Tibial nerve (tissue), 4 donors: ENCODE measurements around the gene GRB2. TPM values are rescaled to one million over a fixed set of nuclear protein-coding genes. Genes with fewer than 3 reads are reported as not detected.

Source experiments
- DNase-seq, 2 donors: peaks; one replicate each; pipeline ENCODE4 v3.0.0-alpha.2; 2019; ENCODE audit warnings: low spot score in 2 of 2
- H3K27ac ChIP-seq, 4 donors: fragments of 200-600 bp; sonication (generic) in 3 of 4; one replicate each; pipeline ENCODE4 v1.5.1; 2017 to 2019; ENCODE audit warnings: mild to moderate bottlenecking in 1 of 4
- H3K27me3 ChIP-seq, 2 donors: fragments of 200-600 bp; sonication (generic) in 1 of 2; one replicate each; pipeline versions ENCODE4 v1.5.1 to v1.6.0; 2017 to 2019
- H3K36me3 ChIP-seq, 3 donors: fragments of 200-600 bp; sonication (generic); one replicate each; pipeline ENCODE4 v1.5.1; 2018 to 2019
- H3K4me1 ChIP-seq, 4 donors: fragments of 200-600 bp; sonication (generic) in 3 of 4; one replicate each; pipeline ENCODE4 v1.5.1; 2017 to 2019
- H3K4me3 ChIP-seq, 4 donors: fragments of 200-600 bp; sonication (generic) in 3 of 4; one replicate each; pipeline ENCODE4 v1.5.1; 2017 to 2019; ENCODE audit warnings: mild to moderate bottlenecking in 1 of 4, moderate library complexity in 1 of 4
- H3K9me3 ChIP-seq, 4 donors: fragments of 200-600 bp; sonication (generic) in 3 of 4; one replicate each; pipeline ENCODE4 v1.5.1; 2017 to 2019
- CTCF ChIP-seq, 5 experiments: fragments of 200-600 bp in 3 of 5; fragments of 450-650 bp in 2 of 5; sonication (generic) in 3 of 5; IDR thresholded peaks; one replicate each; pipeline ENCODE4 v1.5.1; 2016 to 2019; ENCODE audit warnings: antibody characterized with exemption in 5 of 5, mild to moderate bottlenecking in 3 of 5, moderate library complexity in 2 of 5
- EP300 ChIP-seq, 2 donors: sonication (generic); formaldehyde crosslinking; IDR thresholded peaks; one replicate each; pipeline ENCODE4 v1.6.1; 2017; ENCODE audit warnings: antibody characterized with exemption in 2 of 2, mild to moderate bottlenecking in 1 of 2
- POLR2A ChIP-seq, 2 donors: fragments of 450-650 bp; IDR thresholded peaks; one replicate each; pipeline ENCODE4 v1.6.1; 2017; ENCODE audit warnings: antibody characterized with exemption in 2 of 2, mild to moderate bottlenecking in 2 of 2, moderate library complexity in 2 of 2
- WGBS, 2 donors: methylation state at CpG; one replicate each; pipeline ENCODE4 v1.1.5; 2018; 5-methylcytosine and 5-hydroxymethylcytosine counted together
- small RNA-seq: library from RNA; depleted of rRNA; stranded (forward); fragments of <200 nt; gene quantifications from one replicate; pipeline ENCODE3, GENCODE V24; 2016
- total RNA-seq, 4 donors: library from RNA; depleted of rRNA; stranded (reverse); fragments of >200 nt; gene quantifications; one replicate each; pipeline ENCODE4 v1.1.0, GENCODE V29; 2016

The GRB2 gene
- total RNA-seq, 4 donors from 2014 or later = 77.6 to 139 (median 133) TPM

GRCh38 chr17:75269844-75270217 is 135.6 kb downstream of the GRB2 start:
- Histone ChIP-seq H3K4me1 (peaks cover 0 to 42% (median 15%) of the 10 kb centered on the region in 4 donors), H3K4me3 (peak overlapping the region; percentile 53 to 91 (median 85)), H3K27me3 (no peaks in the 10 kb centered on the region), H3K9me3 (no peaks in the 10 kb centered on the region), H3K36me3 (peaks cover 0 to 45% (median 0%) of the 10 kb centered on the region in 3 donors), H3K27ac (peak overlapping the region; percentile 74 to 97 (median 94))
- no peak for TF ChIP-seq EP300 (IDR thresholded peaks at IDR 0.05)
- no peak for TF ChIP-seq CTCF (IDR thresholded peaks at IDR 0.05)
- no peak for TF ChIP-seq POLR2A (IDR thresholded peaks at IDR 0.05)
- DNase-seq = no peak
- 24 to 25% methylated on average over 4 to 6 of the region's 6 CpGs for WGBS, 2 donors

Small RNA genes lying within 50 kb of the gene (small RNA-seq; reads per million reads assigned to genes)
- gene MIR3678 = not detected
- gene RF00019 = not detected
- not detected for gene RNU6-938P

Other genes with a start within 250 kb of the GRB2 start
- 10 to 100 TPM; 38.1 to 62.9 (median 59.8) TPM for gene SUMO2, start 222.7 kb downstream of the GRB2 start, total RNA-seq
- 10 to 100 TPM; 38.1 to 68.6 (median 53.2) TPM for gene NUP85, start 200.0 kb downstream of the GRB2 start, total RNA-seq
- 10 to 100 TPM; 45.5 to 66.0 (median 56.6) TPM for gene GGA3, start 144.1 kb downstream of the GRB2 start, total RNA-seq
- gene MRPS7, start 143.8 kb downstream of the GRB2 start, total RNA-seq = 10 to 100 TPM; 31.2 to 36.6 (median 33.6) TPM
- gene MIF4GD, start 134.4 kb downstream of the GRB2 start, total RNA-seq = 10 to 100 TPM; 18.4 to 53.1 (median 41.0) TPM
- gene SLC25A19, start 116.2 kb downstream of the GRB2 start, total RNA-seq = 10 to 100 TPM; 16.7 to 23.1 (median 20.1) TPM
- gene TMEM94, start 51.0 kb upstream of the GRB2 start, total RNA-seq = 10 to 100 TPM; 84.3 to 95.1 (median 89.9) TPM
- gene CASKIN2, start 109.9 kb upstream of the GRB2 start, total RNA-seq = 10 to 100 TPM; 36.0 to 59.0 (median 51.3) TPM
- gene TSEN54, start 110.8 kb upstream of the GRB2 start, total RNA-seq = 10 to 100 TPM; 43.3 to 84.6 (median 53.0) TPM
- 10 to 100 TPM in 1 of 4 donors, 1 to 10 TPM in 3; 8.4 to 18.4 (median 8.8) TPM for gene LLGL2, start 120.0 kb upstream of the GRB2 start, total RNA-seq
- 100 to 1,000 TPM; 150 to 327 (median 278) TPM for gene MYO15B, start 182.1 kb upstream of the GRB2 start, total RNA-seq
- gene SMIM5, start 227.8 kb upstream of the GRB2 start, total RNA-seq = 10 to 100 TPM; 17.3 to 41.1 (median 25.0) TPM